Liver (tissue), 9 donors: ENCODE measurements around the gene RAB6A. TPM values are rescaled to one million over a fixed set of nuclear protein-coding genes. Genes with fewer than 3 reads are reported as not detected.

ENCODE experiments used
- DNase-seq: peaks from one replicate; pipeline ENCODE4 v3.0.0-alpha.2; 2017; ENCODE audit warnings: low spot score
- H3K27ac ChIP-seq, 2 donors: one replicate each; pipeline ENCODE4 v1.7.0; 2013; ENCODE audit warnings: inconsistent platforms in 2 of 2, low read length in 2 of 2, control low read depth in 1 of 2, low read depth in 1 of 2, mild to moderate bottlenecking in 1 of 2
- H3K27me3 ChIP-seq, 4 donors: one replicate each; pipeline versions ENCODE4 v1.6.1 to v1.7.0; 2013; ENCODE audit warnings: low read length in 3 of 4, inconsistent platforms in 1 of 4, mild to moderate bottlenecking in 1 of 4, moderate library complexity in 1 of 4; ENCODE audit not compliant: control insufficient read depth in 4 of 4, insufficient read depth in 4 of 4
- H3K36me3 ChIP-seq, 4 donors: one replicate each; pipeline versions ENCODE4 v1.6.1 to v1.7.0; 2013; ENCODE audit warnings: low read length in 3 of 4, mild to moderate bottlenecking in 3 of 4, low read depth in 1 of 4, moderate library complexity in 1 of 4; ENCODE audit not compliant: control insufficient read depth in 4 of 4, insufficient read depth in 3 of 4
- H3K4me1 ChIP-seq, 4 donors: one replicate each; pipeline versions ENCODE4 v1.6.1 to v1.7.0; 2013; ENCODE audit warnings: low read length in 3 of 4, mild to moderate bottlenecking in 3 of 4, moderate library complexity in 1 of 4; ENCODE audit not compliant: control insufficient read depth in 4 of 4, insufficient read depth in 4 of 4
- H3K4me3 ChIP-seq, 3 donors: one replicate each; pipeline versions ENCODE4 v1.6.1 to v1.7.0; 2013; ENCODE audit warnings: low read length in 3 of 3, control low read depth in 1 of 3, low read depth in 1 of 3, mild to moderate bottlenecking in 1 of 3
- H3K9ac ChIP-seq, 2 donors: one replicate each; pipeline ENCODE4 v1.7.0; 2013; ENCODE audit warnings: low read length in 2 of 2, mild to moderate bottlenecking in 2 of 2, moderate library complexity in 2 of 2, control low read depth in 1 of 2, low read depth in 1 of 2
- H3K9me3 ChIP-seq, 4 donors: one replicate each; pipeline versions ENCODE4 v1.6.1 to v1.7.0; 2013; ENCODE audit warnings: low read length in 3 of 4; ENCODE audit not compliant: control insufficient read depth in 4 of 4
- EGR1 ChIP-seq, 2 donors: IDR thresholded peaks; 2 replicates each; pipeline ENCODE4 v1.6.1; 2016 to 2018; ENCODE audit warnings: antibody characterized with exemption in 2 of 2, low read depth in 2 of 2
- FOXA2 ChIP-seq: IDR thresholded peaks from 2 replicates; pipeline ENCODE4 v1.6.1; 2016; ENCODE audit warnings: antibody characterized with exemption
- HNF4A ChIP-seq, 2 donors: conservative IDR thresholded peaks; 2 replicates each; pipeline ENCODE4 v1.6.1; 2016; ENCODE audit warnings: antibody characterized with exemption in 2 of 2, mild to moderate bottlenecking in 2 of 2
- JUND ChIP-seq, 2 donors: IDR thresholded peaks; 2 replicates each; pipeline ENCODE4 v1.6.1; 2016; ENCODE audit warnings: antibody characterized with exemption in 2 of 2
- NR2F2 ChIP-seq: IDR thresholded peaks from 2 replicates; pipeline ENCODE4 v1.6.1; 2016; ENCODE audit warnings: antibody characterized with exemption
- RXRA ChIP-seq, 2 donors: IDR thresholded peaks; 2 replicates each; pipeline ENCODE4 v1.6.1; 2017 to 2018; ENCODE audit warnings: antibody characterized with exemption in 2 of 2, mild to moderate bottlenecking in 1 of 2
- YY1 ChIP-seq: IDR thresholded peaks from 2 replicates; pipeline ENCODE4 v1.6.1; 2016; ENCODE audit warnings: antibody characterized with exemption, mild to moderate bottlenecking
- WGBS: extraction: QIAGEN DNeasy Blood & Tissue Kit; methylation state at CpG from one replicate; pipeline ENCODE4 v1.1.7; 2013; 5-methylcytosine and 5-hydroxymethylcytosine counted together
- polyA plus RNA-seq, 2 donors: library from polyadenylated mRNA; stranded (reverse) in 1 of 2; unstranded in 1 of 2; fragments of 200-250 nt in 1 of 2; fragments of >200 nt in 1 of 2; fragmentation: Nextera tagmentation in 1 of 2; extraction: Ambion mirVana in 1 of 2; gene quantifications; one replicate each; pipeline versions ENCODE4 v1.2.1 to v1.2.3, GENCODE V29; 2013 to 2015
- total RNA-seq, 2 donors: library from RNA; depleted of rRNA; stranded (reverse); fragments of >200 nt; gene quantifications; one replicate each; pipeline ENCODE4 v1.2.3, GENCODE V29; 2014
- TF ChIP-seq, protein P1 (sequence below): IDR thresholded peaks from 2 replicates; pipeline ENCODE4 v1.6.1; 2016; ENCODE audit warnings: antibody characterized with exemption
- TF ChIP-seq, protein P2 (sequence below): IDR thresholded peaks from 2 replicates; pipeline ENCODE4 v1.6.1; 2016; ENCODE audit warnings: antibody characterized with exemption
- TF ChIP-seq, protein P3 (sequence below): IDR thresholded peaks from 2 replicates; pipeline ENCODE4 v1.6.1; 2016; ENCODE audit warnings: antibody characterized with exemption, mild to moderate bottlenecking
- TF ChIP-seq, protein P4 (sequence below): IDR thresholded peaks from 2 replicates; pipeline ENCODE4 v1.6.1; 2016; ENCODE audit warnings: antibody characterized with exemption
- TF ChIP-seq, protein P5 (sequence below): fragments of 150-350 bp; IDR thresholded peaks from 2 replicates; pipeline ENCODE4 v1.5.1; 2017; ENCODE audit warnings: improper control_type of control experiment, low read depth, low read length; ENCODE audit not compliant: missing input control
- donor health status: healthy.
- donor health status: healthy.
- donor health status: healthy.
- donor health status: healthy.
- donor health status: healthy.

Gene RAB6A
- total and polyA plus RNA-seq, 4 donors, result 36.0 to 165 (median 51.5) TPM

DNA sequence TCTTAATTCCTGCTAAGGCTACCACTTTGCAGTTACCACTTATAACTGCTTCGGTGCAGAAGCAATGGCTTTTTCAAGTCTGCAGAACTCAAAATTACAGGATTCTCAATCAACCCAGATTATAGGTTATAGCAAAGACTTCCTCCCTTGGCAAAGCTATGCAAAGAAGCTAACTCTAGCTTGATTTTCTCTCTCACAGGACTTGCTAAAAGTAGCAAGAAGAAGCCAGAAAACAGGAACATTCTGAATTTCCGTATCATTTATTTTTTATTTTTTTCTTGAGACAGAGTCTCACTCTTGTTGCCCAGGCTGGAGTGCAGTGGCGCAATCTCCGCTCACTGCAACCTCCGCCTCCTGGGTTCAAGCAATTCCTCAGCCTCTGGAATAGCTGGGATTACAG lies 125.2 kb downstream of the RAB6A start (continued):
- TF ChIP-seq YY1, result no peak
- TF ChIP-seq, protein P1, sequence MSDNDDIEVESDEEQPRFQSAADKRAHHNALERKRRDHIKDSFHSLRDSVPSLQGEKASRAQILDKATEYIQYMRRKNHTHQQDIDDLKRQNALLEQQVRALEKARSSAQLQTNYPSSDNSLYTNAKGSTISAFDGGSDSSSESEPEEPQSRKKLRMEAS, result no peak
- TF ChIP-seq, protein P2, sequence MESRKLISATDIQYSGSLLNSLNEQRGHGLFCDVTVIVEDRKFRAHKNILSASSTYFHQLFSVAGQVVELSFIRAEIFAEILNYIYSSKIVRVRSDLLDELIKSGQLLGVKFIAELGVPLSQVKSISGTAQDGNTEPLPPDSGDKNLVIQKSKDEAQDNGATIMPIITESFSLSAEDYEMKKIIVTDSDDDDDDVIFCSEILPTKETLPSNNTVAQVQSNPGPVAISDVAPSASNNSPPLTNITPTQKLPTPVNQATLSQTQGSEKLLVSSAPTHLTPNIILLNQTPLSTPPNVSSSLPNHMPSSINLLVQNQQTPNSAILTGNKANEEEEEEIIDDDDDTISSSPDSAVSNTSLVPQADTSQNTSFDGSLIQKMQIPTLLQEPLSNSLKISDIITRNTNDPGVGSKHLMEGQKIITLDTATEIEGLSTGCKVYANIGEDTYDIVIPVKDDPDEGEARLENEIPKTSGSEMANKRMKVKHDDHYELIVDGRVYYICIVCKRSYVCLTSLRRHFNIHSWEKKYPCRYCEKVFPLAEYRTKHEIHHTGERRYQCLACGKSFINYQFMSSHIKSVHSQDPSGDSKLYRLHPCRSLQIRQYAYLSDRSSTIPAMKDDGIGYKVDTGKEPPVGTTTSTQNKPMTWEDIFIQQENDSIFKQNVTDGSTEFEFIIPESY, result no peak
- no peak for TF ChIP-seq EGR1 (IDR thresholded peaks at IDR 0.05; ENCODE audit: low read depth in 2 of 2)

DNA sequence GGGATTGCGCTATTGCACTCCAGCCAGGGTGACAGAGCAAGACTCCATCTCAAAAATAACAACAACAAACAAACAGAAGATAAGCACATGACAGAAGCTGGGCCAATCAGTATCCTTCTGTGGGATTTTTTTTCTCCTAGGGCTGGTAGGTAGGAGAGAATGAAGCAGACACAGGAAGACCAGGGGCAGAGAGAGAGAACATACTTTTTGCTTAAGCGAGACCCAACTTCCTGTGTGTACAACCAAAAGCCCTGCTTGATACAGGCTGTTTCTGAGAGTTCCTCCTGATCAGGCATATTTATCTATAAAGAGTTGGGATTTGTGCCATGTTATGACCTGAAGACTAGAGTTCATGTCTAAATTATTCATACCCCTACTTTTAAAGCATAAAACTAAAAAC lies 126.9 kb downstream of the RAB6A start:
- H3K4me3 ChIP-seq, result no peak overlapping the region
- DNase-seq, result no peak
- H3K36me3 ChIP-seq, result no peaks in the 10 kb centered on the region
- TF ChIP-seq, protein P1, result no peak
- TF ChIP-seq, protein P3, sequence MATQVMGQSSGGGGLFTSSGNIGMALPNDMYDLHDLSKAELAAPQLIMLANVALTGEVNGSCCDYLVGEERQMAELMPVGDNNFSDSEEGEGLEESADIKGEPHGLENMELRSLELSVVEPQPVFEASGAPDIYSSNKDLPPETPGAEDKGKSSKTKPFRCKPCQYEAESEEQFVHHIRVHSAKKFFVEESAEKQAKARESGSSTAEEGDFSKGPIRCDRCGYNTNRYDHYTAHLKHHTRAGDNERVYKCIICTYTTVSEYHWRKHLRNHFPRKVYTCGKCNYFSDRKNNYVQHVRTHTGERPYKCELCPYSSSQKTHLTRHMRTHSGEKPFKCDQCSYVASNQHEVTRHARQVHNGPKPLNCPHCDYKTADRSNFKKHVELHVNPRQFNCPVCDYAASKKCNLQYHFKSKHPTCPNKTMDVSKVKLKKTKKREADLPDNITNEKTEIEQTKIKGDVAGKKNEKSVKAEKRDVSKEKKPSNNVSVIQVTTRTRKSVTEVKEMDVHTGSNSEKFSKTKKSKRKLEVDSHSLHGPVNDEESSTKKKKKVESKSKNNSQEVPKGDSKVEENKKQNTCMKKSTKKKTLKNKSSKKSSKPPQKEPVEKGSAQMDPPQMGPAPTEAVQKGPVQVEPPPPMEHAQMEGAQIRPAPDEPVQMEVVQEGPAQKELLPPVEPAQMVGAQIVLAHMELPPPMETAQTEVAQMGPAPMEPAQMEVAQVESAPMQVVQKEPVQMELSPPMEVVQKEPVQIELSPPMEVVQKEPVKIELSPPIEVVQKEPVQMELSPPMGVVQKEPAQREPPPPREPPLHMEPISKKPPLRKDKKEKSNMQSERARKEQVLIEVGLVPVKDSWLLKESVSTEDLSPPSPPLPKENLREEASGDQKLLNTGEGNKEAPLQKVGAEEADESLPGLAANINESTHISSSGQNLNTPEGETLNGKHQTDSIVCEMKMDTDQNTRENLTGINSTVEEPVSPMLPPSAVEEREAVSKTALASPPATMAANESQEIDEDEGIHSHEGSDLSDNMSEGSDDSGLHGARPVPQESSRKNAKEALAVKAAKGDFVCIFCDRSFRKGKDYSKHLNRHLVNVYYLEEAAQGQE, result no peak
- no peak for TF ChIP-seq RXRA (IDR thresholded peaks at IDR 0.05)
- TF ChIP-seq EGR1 (IDR thresholded peaks at IDR 0.05; ENCODE audit: low read depth in 2 of 2), result no peak
- TF ChIP-seq JUND (IDR thresholded peaks at IDR 0.05), result no peak
- TF ChIP-seq NR2F2, result no peak
- TF ChIP-seq HNF4A (conservative IDR thresholded peaks at IDR 0.05), result no peak
- 88% methylated on average over 2 of the region's 2 CpGs for WGBS
- no peak overlapping the region for H3K27ac ChIP-seq
- H3K9me3 ChIP-seq, result no peaks in the 10 kb centered on the region
- no peak overlapping the region for H3K9ac ChIP-seq
- H3K27me3 ChIP-seq, result no peaks in the 10 kb centered on the region
- no peaks in the 10 kb centered on the region for H3K4me1 ChIP-seq

DNA sequence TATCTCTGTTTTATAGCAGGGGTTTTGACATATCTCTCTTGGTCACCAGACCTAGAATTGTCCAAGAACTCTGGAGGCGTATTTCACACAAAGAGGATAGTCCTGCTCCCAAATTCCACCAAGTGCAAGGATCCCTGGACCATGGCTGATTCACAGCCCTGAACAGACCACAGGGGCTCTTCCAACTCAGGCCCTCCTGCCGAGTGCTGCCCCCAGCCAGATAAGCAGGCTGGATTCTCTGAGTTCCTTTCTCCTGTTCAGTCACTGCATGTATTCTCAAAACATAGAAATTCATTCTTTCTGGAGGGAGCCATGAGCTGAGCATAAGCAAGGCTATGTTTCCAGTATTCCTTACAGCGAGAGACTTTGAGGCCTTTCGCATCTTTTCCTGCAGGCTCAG lies 127.9 kb downstream of the RAB6A start:
- Histone ChIP-seq H3K4me1 (no peaks in the 10 kb centered on the region), H3K27me3 (no peaks in the 10 kb centered on the region), H3K27ac (no peak overlapping the region), H3K9ac (no peak overlapping the region), H3K36me3 (no peaks in the 10 kb centered on the region), H3K4me3 (no peak overlapping the region), H3K9me3 (no peaks in the 10 kb centered on the region)
- no peak for DNase-seq
- TF ChIP-seq HNF4A (conservative IDR thresholded peaks at IDR 0.05) (no peak), YY1 (no peak), FOXA2 (no peak), JUND (IDR thresholded peaks at IDR 0.05) (no peak), NR2F2 (no peak)
- TF ChIP-seq, protein P3, result no peak
- TF ChIP-seq, protein P4, sequence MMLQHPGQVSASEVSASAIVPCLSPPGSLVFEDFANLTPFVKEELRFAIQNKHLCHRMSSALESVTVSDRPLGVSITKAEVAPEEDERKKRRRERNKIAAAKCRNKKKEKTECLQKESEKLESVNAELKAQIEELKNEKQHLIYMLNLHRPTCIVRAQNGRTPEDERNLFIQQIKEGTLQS, result no peak
- TF ChIP-seq, protein P5, sequence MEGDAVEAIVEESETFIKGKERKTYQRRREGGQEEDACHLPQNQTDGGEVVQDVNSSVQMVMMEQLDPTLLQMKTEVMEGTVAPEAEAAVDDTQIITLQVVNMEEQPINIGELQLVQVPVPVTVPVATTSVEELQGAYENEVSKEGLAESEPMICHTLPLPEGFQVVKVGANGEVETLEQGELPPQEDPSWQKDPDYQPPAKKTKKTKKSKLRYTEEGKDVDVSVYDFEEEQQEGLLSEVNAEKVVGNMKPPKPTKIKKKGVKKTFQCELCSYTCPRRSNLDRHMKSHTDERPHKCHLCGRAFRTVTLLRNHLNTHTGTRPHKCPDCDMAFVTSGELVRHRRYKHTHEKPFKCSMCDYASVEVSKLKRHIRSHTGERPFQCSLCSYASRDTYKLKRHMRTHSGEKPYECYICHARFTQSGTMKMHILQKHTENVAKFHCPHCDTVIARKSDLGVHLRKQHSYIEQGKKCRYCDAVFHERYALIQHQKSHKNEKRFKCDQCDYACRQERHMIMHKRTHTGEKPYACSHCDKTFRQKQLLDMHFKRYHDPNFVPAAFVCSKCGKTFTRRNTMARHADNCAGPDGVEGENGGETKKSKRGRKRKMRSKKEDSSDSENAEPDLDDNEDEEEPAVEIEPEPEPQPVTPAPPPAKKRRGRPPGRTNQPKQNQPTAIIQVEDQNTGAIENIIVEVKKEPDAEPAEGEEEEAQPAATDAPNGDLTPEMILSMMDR, result no peak
- WGBS, result 98% methylated on average over 4 of the region's 4 CpGs
